GM13977 (cell line): ENCODE results near the gene CDC42BPB.

Experiments
- DNase-seq: peaks from one replicate; pipeline ENCODE4 v3.0.0; 2012; ENCODE audit warnings: low spot score
- in situ Hi-C: fragments of 300-500 bp; cut with MboI; formaldehyde crosslinking; loops from one replicate; pipeline ENCODE4 v1.12.0; 2022; ENCODE audit warnings: low sequenced_read_pairs, low pct_unique_long_range_greater_than_20kb, mixed read lengths, inconsistent platforms; ENCODE audit not compliant: unreplicated experiment
- TF ChIP-seq, protein P1 (sequence below): IDR thresholded peaks from 2 replicates; pipeline ENCODE4 v1.5.1; 2012; ENCODE audit warnings: mild to moderate bottlenecking, control low read depth; ENCODE audit not compliant: insufficient read depth; ENCODE audit errors: extremely low read depth, missing control alignments

The CDC42BPB gene

DNA sequence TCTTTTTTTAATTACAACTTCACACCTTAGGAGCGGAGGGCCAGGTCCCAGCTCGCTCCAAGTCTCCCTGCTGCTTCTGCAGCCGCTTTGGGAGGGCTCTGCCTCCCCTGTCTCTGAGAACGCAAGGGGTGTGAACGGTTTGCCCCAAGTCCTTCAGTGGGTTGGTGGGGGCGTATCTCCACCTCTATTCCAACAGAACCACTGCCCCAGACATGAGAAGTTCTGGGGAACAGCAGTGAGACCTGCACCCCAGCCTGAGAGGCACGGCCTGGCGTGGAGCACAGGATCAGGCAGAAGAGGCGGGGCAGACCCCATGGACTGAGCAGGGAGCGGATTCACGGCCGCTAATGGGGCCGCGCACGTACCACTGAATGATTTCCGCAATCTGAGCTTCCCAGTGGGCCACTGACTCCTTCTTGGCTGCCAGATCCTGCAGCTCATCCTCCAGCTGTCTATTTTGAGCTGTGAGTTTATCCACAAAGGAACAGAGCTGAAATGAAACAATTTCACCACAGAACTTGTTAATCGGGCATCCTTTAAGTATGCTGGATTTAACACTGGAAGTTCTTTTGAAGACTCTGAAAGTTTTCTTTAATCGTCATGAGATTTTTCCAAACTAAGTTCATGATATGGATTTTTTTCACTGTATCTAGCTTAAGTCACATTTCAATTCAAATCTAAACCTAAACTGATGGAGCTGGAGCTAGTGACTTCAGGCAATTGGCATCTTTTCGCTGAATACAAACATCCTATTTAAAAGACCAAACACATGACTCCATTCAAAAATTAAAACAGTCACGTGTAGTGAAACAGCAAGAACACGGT lies 90.5 kb downstream of the CDC42BPB start:
- DNase-seq = no peak
- TF ChIP-seq, protein P1, sequence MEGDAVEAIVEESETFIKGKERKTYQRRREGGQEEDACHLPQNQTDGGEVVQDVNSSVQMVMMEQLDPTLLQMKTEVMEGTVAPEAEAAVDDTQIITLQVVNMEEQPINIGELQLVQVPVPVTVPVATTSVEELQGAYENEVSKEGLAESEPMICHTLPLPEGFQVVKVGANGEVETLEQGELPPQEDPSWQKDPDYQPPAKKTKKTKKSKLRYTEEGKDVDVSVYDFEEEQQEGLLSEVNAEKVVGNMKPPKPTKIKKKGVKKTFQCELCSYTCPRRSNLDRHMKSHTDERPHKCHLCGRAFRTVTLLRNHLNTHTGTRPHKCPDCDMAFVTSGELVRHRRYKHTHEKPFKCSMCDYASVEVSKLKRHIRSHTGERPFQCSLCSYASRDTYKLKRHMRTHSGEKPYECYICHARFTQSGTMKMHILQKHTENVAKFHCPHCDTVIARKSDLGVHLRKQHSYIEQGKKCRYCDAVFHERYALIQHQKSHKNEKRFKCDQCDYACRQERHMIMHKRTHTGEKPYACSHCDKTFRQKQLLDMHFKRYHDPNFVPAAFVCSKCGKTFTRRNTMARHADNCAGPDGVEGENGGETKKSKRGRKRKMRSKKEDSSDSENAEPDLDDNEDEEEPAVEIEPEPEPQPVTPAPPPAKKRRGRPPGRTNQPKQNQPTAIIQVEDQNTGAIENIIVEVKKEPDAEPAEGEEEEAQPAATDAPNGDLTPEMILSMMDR = no peak
- in situ Hi-C loops = no loop called here

DNA sequence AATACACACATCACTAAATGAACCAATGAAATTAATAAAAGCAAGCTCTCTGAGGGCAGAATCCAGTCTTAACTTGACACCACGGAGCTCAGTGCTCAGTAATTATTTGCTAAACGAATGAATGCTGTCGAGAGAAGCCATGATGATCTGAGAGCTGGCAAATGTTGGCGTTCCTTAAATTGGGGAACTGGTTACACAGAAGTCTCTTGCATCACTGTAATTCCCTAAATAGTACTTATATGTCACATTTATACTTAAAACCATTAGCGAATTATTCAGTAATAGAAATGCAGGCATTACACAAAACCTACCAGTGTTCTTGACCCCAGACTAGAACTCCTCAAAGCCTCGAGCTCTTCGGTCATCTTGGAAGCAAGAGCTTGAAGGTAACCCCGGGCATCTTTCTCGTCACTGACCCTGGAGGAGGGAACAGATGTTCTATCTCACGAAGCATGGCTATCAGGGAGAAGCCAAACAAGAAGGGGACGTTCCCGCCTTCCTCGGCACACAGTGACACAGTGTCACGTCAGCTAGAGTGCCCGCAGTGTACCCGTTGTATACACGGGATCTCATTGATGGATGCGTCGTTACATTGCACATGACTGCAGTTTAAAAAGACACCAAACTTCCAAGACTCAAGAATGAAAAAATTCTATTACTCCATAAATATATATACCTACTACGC lies 91.2 kb downstream of the CDC42BPB start:
- DNase-seq = no peak
- in situ Hi-C loops = no loop called here
- TF ChIP-seq, protein P1 = no peak

DNA sequence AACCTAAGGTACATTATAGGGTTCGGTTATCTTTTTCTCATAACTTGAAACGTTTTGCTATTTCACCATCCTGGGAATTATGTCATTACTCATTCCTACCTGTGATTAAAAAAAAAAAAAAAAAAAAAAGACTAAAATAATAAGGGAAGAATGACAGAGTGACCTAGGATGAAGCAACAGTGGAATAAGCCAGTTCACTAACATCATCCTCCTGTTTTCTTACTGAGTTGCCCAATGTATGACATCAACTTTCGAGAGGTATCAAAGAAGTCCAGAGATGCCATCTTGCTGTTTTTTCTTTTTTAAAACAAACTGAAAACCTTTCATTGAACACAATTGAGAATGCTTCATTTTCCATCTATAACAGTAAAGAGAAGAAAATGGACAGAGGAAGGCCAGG lies 92.1 kb downstream of the CDC42BPB start:
- in situ Hi-C loops = no loop called here
- TF ChIP-seq, protein P1 = no peak

DNA sequence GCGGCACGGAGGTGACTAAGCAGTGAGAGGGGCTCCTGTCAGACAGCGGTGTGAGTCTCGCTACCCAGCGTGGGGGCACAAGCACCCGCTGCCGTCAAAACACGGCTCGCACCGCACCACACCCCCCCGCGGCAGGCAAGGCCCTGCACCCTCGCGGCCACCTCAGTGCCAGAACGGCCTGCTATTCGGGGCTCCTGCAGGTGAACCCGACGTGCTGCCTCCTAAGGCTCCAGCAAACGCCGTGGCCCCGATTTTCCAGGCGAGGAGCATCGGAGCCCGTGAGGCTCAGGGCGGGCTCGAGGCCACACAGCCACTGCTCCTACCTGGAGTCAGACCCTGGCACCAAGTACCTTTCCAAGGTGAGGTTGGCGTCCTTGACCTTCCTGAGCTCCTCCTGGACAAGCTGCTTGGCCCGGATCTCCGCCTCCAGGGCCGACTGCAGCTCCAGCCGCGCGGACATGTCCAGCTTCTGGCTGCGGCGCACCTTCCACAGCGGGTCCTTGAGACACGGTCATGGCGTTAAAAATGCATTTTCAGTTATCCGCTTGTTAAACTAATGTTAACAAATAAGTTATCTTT lies 93.1 kb downstream of the CDC42BPB start:
- TF ChIP-seq, protein P1 = no peak
- no peak for DNase-seq
- in situ Hi-C loops = no loop called here

More for the DNA sequence above, 92.1 kb downstream of the CDC42BPB start:
- DNase-seq = no peak

DNA sequence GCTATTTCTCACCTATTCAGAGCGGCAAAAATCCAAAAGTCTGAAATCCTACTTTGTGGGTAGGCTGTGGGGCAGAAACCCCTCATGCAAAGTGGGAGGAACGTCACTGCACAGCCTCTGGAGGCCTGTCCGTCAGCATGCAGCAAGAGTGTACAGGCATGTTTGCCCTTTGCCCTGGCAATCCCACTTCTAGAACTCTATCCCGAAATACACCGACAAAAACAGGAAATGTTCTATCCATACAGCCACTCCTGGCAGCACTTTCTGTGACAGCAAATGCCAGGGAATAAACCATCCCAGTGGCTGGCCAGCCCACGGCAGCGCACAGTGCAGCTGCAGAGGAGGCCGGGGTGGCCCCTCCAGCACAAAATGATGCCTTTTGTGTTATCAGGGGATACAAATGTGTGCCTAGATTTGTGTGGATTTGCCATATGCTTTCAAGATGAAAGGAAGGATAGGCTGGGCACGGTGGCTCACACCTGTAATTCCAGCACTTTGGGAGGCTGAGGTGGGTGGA lies 95.2 kb downstream of the CDC42BPB start:
- DNase-seq = no peak
- in situ Hi-C loops = no loop called here
- TF ChIP-seq, protein P1 = no peak

DNA sequence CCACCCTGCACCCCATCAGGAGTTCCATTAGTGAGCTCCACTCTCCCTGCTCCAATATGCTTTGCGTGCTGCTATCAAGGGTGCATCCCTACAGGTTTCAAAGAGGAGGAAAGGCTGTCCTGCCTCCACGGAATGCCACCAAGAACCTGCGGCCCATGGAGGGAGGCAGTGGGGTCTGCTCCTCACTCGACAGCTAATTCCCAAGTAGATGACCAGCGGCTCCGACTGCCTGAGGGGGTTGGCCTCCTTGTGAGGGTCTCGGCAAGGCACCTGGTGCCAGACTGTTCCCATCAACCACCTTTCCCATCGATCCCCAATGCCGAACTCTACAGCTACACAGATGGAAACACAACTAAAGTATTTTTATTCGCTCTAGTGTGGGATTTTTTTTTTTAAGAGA lies 98.9 kb downstream of the CDC42BPB start:
- in situ Hi-C loops = no loop called here
- TF ChIP-seq, protein P1 = no peak
- DNase-seq = no peak
